GM23338 (cell line): Measurements from ENCODE around the gene ARSD.
A peak's percentile ranks its signal among the peaks of the same experiment; 100 is the strongest.

Source experiments
- CREB1 ChIP-seq: fragments of 250-450 bp; sonication (Bioruptor Pico); IDR thresholded peaks from 2 replicates; pipeline ENCODE4 v1.5.0; 2020; ENCODE audit warnings: low read depth, mild to moderate bottlenecking, moderate library complexity
- EZH2 ChIP-seq: fragments of 200-600 bp; sonication (generic); IDR thresholded peaks from one replicate; pipeline ENCODE4 v1.8.0; 2017; ENCODE audit warnings: antibody characterized with exemption, mild to moderate bottlenecking, low read depth; ENCODE audit not compliant: unreplicated experiment
- EZH2phosphoT487 ChIP-seq: fragments of 200-600 bp; sonication (generic); IDR thresholded peaks from one replicate; pipeline ENCODE4 v1.8.1; 2018; ENCODE audit warnings: antibody characterized with exemption; ENCODE audit not compliant: unreplicated experiment
- POLR2AphosphoS5 ChIP-seq: IDR thresholded peaks from 2 replicates; pipeline ENCODE4 v1.6.1; 2016; ENCODE audit warnings: antibody characterized with exemption, low read depth
- ZNF114 ChIP-seq: fragments of 250-450 bp; sonication (Bioruptor Pico); IDR thresholded peaks from 2 replicates; pipeline ENCODE4 v1.5.0; 2020; ENCODE audit warnings: mild to moderate bottlenecking, moderate library complexity
- ZNF331 ChIP-seq: fragments of 250-450 bp; sonication (Bioruptor Pico); IDR thresholded peaks from 2 replicates; pipeline ENCODE4 v1.5.0; 2020; ENCODE audit warnings: low read depth, mild to moderate bottlenecking, moderate library complexity
- TF ChIP-seq, protein P1 (sequence below), 2 experiments: fragments of 200-600 bp in 1 of 2; sonication (generic) in 1 of 2; conservative IDR thresholded peaks; 2 replicates each; pipeline versions ENCODE4 v1.5.1 to v1.6.1; 2016 to 2017; ENCODE audit warnings: antibody characterized with exemption in 2 of 2, low read depth in 2 of 2, mild to moderate bottlenecking in 2 of 2, moderate library complexity in 1 of 2
- TF ChIP-seq, protein P2 (sequence below): fragments of 250-450 bp; sonication (Bioruptor Pico); IDR thresholded peaks from 2 replicates; pipeline ENCODE4 v1.5.0; 2020; ENCODE audit warnings: mild to moderate bottlenecking, moderate library complexity
- TF ChIP-seq, protein P3 (sequence below): IDR thresholded peaks from one replicate; pipeline ENCODE4 v1.6.1; 2018; ENCODE audit warnings: antibody characterized with exemption; ENCODE audit not compliant: unreplicated experiment
- TF ChIP-seq, protein P4 (sequence below): IDR thresholded peaks from 2 replicates; pipeline ENCODE4 v1.6.1; 2016; ENCODE audit warnings: antibody characterized with exemption

GRCh38 chrX:2903366-2903765, 25.8 kb downstream of the ARSD start:
- TF ChIP-seq, protein P1, sequence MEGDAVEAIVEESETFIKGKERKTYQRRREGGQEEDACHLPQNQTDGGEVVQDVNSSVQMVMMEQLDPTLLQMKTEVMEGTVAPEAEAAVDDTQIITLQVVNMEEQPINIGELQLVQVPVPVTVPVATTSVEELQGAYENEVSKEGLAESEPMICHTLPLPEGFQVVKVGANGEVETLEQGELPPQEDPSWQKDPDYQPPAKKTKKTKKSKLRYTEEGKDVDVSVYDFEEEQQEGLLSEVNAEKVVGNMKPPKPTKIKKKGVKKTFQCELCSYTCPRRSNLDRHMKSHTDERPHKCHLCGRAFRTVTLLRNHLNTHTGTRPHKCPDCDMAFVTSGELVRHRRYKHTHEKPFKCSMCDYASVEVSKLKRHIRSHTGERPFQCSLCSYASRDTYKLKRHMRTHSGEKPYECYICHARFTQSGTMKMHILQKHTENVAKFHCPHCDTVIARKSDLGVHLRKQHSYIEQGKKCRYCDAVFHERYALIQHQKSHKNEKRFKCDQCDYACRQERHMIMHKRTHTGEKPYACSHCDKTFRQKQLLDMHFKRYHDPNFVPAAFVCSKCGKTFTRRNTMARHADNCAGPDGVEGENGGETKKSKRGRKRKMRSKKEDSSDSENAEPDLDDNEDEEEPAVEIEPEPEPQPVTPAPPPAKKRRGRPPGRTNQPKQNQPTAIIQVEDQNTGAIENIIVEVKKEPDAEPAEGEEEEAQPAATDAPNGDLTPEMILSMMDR (conservative IDR thresholded peaks at IDR 0.05; ENCODE audit: low read depth in 2 of 2), result peak; percentile 17 to 25; a peak in 3 of 4 replicates
- TF ChIP-seq EZH2 (no peak), EZH2phosphoT487 (no peak), POLR2AphosphoS5 (no peak), CREB1 (CRISPR knock-in tag) (no peak), ZNF114 (CRISPR knock-in tag) (no peak), ZNF331 (CRISPR knock-in tag) (no peak)
- TF ChIP-seq, protein P2, sequence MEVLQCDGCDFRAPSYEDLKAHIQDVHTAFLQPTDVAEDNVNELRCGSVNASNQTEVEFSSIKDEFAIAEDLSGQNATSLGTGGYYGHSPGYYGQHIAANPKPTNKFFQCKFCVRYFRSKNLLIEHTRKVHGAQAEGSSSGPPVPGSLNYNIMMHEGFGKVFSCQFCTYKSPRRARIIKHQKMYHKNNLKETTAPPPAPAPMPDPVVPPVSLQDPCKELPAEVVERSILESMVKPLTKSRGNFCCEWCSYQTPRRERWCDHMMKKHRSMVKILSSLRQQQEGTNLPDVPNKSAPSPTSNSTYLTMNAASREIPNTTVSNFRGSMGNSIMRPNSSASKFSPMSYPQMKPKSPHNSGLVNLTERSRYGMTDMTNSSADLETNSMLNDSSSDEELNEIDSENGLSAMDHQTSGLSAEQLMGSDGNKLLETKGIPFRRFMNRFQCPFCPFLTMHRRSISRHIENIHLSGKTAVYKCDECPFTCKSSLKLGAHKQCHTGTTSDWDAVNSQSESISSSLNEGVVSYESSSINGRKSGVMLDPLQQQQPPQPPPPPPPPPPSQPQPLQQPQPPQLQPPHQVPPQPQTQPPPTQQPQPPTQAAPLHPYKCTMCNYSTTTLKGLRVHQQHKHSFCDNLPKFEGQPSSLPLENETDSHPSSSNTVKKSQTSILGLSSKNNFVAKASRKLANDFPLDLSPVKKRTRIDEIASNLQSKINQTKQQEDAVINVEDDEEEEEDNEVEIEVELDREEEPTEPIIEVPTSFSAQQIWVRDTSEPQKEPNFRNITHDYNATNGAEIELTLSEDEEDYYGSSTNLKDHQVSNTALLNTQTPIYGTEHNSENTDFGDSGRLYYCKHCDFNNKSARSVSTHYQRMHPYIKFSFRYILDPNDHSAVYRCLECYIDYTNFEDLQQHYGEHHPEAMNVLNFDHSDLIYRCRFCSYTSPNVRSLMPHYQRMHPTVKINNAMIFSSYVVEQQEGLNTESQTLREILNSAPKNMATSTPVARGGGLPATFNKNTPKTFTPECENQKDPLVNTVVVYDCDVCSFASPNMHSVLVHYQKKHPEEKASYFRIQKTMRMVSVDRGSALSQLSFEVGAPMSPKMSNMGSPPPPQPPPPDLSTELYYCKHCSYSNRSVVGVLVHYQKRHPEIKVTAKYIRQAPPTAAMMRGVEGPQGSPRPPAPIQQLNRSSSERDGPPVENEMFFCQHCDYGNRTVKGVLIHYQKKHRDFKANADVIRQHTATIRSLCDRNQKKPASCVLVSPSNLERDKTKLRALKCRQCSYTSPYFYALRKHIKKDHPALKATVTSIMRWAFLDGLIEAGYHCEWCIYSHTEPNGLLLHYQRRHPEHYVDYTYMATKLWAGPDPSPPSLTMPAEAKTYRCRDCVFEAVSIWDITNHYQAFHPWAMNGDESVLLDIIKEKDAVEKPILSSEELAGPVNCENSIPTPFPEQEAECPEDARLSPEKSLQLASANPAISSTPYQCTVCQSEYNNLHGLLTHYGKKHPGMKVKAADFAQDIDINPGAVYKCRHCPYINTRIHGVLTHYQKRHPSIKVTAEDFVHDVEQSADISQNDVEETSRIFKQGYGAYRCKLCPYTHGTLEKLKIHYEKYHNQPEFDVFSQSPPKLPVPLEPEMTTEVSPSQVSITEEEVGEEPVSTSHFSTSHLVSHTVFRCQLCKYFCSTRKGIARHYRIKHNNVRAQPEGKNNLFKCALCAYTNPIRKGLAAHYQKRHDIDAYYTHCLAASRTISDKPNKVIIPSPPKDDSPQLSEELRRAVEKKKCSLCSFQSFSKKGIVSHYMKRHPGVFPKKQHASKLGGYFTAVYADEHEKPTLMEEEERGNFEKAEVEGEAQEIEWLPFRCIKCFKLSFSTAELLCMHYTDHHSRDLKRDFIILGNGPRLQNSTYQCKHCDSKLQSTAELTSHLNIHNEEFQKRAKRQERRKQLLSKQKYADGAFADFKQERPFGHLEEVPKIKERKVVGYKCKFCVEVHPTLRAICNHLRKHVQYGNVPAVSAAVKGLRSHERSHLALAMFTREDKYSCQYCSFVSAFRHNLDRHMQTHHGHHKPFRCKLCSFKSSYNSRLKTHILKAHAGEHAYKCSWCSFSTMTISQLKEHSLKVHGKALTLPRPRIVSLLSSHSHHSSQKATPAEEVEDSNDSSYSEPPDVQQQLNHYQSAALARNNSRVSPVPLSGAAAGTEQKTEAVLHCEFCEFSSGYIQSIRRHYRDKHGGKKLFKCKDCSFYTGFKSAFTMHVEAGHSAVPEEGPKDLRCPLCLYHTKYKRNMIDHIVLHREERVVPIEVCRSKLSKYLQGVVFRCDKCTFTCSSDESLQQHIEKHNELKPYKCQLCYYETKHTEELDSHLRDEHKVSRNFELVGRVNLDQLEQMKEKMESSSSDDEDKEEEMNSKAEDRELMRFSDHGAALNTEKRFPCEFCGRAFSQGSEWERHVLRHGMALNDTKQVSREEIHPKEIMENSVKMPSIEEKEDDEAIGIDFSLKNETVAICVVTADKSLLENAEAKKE (CRISPR knock-in tag), result no peak
- TF ChIP-seq, protein P3, sequence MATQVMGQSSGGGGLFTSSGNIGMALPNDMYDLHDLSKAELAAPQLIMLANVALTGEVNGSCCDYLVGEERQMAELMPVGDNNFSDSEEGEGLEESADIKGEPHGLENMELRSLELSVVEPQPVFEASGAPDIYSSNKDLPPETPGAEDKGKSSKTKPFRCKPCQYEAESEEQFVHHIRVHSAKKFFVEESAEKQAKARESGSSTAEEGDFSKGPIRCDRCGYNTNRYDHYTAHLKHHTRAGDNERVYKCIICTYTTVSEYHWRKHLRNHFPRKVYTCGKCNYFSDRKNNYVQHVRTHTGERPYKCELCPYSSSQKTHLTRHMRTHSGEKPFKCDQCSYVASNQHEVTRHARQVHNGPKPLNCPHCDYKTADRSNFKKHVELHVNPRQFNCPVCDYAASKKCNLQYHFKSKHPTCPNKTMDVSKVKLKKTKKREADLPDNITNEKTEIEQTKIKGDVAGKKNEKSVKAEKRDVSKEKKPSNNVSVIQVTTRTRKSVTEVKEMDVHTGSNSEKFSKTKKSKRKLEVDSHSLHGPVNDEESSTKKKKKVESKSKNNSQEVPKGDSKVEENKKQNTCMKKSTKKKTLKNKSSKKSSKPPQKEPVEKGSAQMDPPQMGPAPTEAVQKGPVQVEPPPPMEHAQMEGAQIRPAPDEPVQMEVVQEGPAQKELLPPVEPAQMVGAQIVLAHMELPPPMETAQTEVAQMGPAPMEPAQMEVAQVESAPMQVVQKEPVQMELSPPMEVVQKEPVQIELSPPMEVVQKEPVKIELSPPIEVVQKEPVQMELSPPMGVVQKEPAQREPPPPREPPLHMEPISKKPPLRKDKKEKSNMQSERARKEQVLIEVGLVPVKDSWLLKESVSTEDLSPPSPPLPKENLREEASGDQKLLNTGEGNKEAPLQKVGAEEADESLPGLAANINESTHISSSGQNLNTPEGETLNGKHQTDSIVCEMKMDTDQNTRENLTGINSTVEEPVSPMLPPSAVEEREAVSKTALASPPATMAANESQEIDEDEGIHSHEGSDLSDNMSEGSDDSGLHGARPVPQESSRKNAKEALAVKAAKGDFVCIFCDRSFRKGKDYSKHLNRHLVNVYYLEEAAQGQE, result no peak
- TF ChIP-seq, protein P4, sequence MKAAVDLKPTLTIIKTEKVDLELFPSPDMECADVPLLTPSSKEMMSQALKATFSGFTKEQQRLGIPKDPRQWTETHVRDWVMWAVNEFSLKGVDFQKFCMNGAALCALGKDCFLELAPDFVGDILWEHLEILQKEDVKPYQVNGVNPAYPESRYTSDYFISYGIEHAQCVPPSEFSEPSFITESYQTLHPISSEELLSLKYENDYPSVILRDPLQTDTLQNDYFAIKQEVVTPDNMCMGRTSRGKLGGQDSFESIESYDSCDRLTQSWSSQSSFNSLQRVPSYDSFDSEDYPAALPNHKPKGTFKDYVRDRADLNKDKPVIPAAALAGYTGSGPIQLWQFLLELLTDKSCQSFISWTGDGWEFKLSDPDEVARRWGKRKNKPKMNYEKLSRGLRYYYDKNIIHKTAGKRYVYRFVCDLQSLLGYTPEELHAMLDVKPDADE, result no peak
